ENCODE measurements around the gene OR2AP1. TPM values are rescaled to one million over a fixed set of nuclear protein-coding genes. Genes with fewer than 3 reads are reported as not detected.
A peak's percentile ranks its signal among the peaks of the same experiment; 100 is the strongest.

Gene OR2AP1
- total and polyA plus RNA-seq, 11 donors = not detected

DNA sequence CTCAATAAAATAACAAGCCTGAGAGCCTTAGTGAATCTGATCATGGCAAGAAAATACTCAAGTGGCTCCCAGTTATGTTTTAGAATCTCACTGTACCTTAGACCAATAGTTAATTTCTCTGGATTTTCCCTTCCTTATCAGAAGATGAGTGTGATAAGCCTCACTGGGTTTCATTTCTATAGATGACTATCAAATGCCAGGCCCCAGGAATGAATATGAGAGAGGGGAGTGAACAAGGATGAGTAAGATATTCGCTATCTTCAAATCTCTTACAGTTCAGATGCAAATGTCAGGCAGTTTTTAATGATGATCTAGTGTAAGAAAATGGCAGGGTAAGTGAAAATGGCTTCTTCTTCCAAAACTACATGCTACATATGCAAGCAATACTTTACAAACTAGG lies 38.3 kb downstream of the OR2AP1 start:
- Histone ChIP-seq H3K27ac (no peak overlapping the region), H3K9me3 (peaks cover 0 to 19% (median 10%) of the 10 kb centered on the region in 12 donors), H3K4me3 (no peak overlapping the region), H3K4me1 (no peaks in the 10 kb centered on the region), H3K27me3 (peaks cover 0 to 12% (median 0%) of the 10 kb centered on the region in 9 donors), H3K36me3 (no peaks in the 10 kb centered on the region)
- no peak for ATAC-seq
- 87 to 97% (median 88%) methylated on average over 1 of the region's 1 CpG for WGBS, 4 donors
- TF ChIP-seq, protein P1, sequence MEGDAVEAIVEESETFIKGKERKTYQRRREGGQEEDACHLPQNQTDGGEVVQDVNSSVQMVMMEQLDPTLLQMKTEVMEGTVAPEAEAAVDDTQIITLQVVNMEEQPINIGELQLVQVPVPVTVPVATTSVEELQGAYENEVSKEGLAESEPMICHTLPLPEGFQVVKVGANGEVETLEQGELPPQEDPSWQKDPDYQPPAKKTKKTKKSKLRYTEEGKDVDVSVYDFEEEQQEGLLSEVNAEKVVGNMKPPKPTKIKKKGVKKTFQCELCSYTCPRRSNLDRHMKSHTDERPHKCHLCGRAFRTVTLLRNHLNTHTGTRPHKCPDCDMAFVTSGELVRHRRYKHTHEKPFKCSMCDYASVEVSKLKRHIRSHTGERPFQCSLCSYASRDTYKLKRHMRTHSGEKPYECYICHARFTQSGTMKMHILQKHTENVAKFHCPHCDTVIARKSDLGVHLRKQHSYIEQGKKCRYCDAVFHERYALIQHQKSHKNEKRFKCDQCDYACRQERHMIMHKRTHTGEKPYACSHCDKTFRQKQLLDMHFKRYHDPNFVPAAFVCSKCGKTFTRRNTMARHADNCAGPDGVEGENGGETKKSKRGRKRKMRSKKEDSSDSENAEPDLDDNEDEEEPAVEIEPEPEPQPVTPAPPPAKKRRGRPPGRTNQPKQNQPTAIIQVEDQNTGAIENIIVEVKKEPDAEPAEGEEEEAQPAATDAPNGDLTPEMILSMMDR (IDR thresholded peaks at IDR 0.05) = no peak
- TF ChIP-seq POLR2A (IDR thresholded peaks at IDR 0.05) = no peak
- DNase-seq = no peak
- intact Hi-C loops (cut with DNase I) = loop anchor here in 3 of 10 donors (5.0 to 10.0 kb wide), 3 partner anchors 166 to 616 kb away; partner anchors contain the start of gene OR6C2 (in 1 of the 3)

DNA sequence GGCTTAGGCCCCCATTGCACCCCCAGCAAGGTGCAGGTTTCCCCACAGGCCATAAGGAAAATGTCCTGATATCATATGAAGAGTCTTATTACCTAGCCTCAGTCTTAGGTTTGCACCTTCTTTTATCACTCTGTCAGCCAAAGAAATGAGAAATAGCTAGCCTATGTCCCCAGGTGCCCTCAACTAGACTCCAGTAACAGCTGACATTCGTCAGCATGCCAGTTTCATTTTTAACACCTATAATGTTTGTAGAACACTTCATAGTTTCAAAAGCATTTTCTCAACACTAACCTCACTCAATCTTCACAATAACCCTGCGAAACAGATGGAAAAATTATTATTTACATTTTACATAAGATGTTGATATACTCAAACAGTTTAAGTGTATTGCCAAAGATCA lies 40.4 kb downstream of the OR2AP1 start:
- WGBS, 4 donors = 54 to 61% (median 57%) methylated on average over 2 of the region's 2 CpGs
- Histone ChIP-seq H3K4me3 (no peak overlapping the region), H3K27me3 (peaks cover 0 to 12% (median 0%) of the 10 kb centered on the region in 9 donors), H3K36me3 (no peaks in the 10 kb centered on the region), H3K27ac (no peak overlapping the region), H3K4me1 (no peaks in the 10 kb centered on the region), H3K9me3 (peaks cover 0 to 36% (median 17%) of the 10 kb centered on the region in 12 donors)
- ATAC-seq (no peak), DNase-seq (no peak)
- intact Hi-C loops (cut with DNase I) = loop anchor here in 4 of 10 donors (2.0 to 10.0 kb wide), 4 partner anchors 14 to 618 kb away; partner anchors contain the start of gene OR6C2 (in 1 of the 4)
- TF ChIP-seq, protein P1 (IDR thresholded peaks at IDR 0.05) = no peak
- no peak for TF ChIP-seq POLR2A (IDR thresholded peaks at IDR 0.05)

DNA sequence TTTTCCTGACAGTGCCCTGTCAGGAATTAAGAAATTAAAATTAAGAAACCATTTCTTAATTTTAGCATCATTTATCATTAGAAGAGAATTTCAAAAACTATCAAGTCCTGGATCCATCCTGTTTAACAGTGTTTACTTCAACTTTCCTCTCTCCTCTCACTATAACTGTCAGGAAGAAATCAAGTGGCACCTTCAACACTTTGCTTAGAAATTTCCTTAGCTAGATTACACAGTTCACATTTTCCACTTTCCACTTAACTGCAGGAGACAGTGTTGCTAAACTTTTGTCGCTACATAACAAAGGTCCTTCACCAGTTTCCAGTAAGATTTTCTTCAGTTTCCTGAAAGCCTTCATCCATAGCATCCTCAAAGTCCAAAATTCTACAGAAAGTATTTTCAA lies 42.5 kb downstream of the OR2AP1 start:
- Histone ChIP-seq H3K36me3 (no peaks in the 10 kb centered on the region), H3K9me3 (peaks cover 0 to 36% (median 17%) of the 10 kb centered on the region in 12 donors), H3K27me3 (peaks cover 0 to under 1% (median 0%) of the 10 kb centered on the region in 9 donors), H3K4me3 (no peak overlapping the region), H3K4me1 (peaks cover 0 to 4% (median 0%) of the 10 kb centered on the region in 12 donors), H3K27ac (no peak overlapping the region)
- ATAC-seq = no peak
- WGBS, 4 donors = 81 to 89% (median 85%) methylated on average over 1 of the region's 1 CpG
- intact Hi-C loops (cut with DNase I) = loop anchor here in 6 of 10 donors (5.0 to 10.0 kb wide), 4 partner anchors 170 to 620 kb away; partner anchors contain the start of gene OR6C2 (in 1 of the 6)
- TF ChIP-seq POLR2A (IDR thresholded peaks at IDR 0.05) = no peak
- no peak for DNase-seq

DNA sequence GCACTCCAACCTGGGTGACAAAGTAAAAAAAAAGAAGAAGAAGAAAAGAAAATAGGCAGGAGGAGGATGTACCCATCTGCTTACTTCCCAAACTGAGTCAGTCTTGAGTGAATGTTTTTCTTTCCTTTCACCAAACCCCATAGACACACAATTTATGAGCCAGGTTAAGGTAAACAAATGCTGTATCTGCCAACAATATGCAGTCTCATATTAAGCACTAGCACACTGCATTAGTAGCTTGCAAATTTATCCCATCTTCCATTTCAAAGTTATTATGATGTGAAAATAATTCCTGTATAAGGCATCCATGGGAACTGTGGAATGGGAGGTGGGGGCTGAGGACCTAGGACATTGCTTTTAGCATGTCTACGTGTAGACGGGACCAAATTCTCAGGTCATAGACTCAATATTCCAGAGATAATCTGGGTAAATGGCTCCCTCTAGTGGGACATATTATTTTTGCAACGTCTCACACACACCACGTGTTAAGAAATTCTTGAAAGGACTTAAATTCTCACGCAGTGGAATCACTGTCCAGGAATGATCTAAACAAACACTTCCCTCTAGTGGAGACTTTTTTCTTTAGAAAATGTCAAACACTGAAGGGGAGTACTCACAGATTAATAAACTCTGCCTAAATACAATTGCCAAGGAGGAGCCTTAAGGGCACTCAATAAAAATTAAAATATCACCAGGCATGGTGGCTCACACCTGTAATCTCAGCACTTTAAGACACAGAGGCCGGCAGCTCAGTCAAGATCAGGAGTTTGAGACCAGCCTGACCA lies 47.3 kb downstream of the OR2AP1 start:
- 6 to 10% (median 8%) methylated on average over 6 of the region's 6 CpGs for WGBS, 4 donors
- peak in 2 of 5 donors; percentile 38 to 53 for DNase-seq
- peaks cover 0 to 32% (median 15%) of the 10 kb centered on the region in 12 donors for H3K9me3 ChIP-seq
- peaks cover 0 to 4% (median 0%) of the 10 kb centered on the region in 9 donors for H3K27me3 ChIP-seq
- peak; percentile 88 to 92 (median 91) for ATAC-seq
- no peak overlapping the region for H3K27ac ChIP-seq
- H3K36me3 ChIP-seq = no peaks in the 10 kb centered on the region
- intact Hi-C loops (cut with DNase I) = loop anchor here in 9 of 10 donors (1.0 to 10.0 kb wide), 7 partner anchors 175 to 625 kb away; partner anchors contain the start of gene OR6C2 (in 1 of the 9)
- peaks cover 0 to 6% (median 0%) of the 10 kb centered on the region in 12 donors for H3K4me1 ChIP-seq
- no peak for TF ChIP-seq POLR2A (IDR thresholded peaks at IDR 0.05)
- TF ChIP-seq, protein P1 (IDR thresholded peaks at IDR 0.05) = peak; percentile 74 to 89 (median 84)
- H3K4me3 ChIP-seq = no peak overlapping the region

Data from heart left ventricle (tissue), 16 donors.